ENCODE data around the gene EFL1.

The EFL1 gene

DNA sequence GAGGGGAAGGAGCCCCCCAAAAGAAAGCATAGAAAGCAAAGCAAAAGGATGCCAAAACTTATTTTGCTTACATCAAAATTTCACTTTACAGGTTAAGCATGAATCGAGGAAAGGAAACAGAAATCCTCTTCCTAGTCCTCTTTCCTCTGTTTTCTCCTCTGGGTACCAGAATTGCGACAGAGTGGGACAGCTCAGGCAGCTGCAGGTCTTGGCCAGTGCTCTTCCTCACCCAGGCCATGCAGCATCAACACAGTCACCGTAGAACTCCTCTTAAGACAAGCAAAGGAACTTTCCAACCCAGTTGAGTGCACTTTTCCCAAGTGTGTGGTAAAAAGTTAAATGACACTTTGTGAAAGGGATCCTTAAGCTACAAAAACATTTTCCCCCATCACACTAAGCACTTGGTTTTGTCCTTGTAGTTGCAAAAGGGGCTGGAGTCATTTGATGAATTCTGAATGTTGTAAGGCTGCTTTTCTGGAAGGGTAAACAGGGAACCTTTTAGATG is 170.8 kb downstream of the EFL1 start:
- no peaks in the 10 kb centered on the region for H3K4me1 ChIP-seq (ENCODE audit: control insufficient read depth, low read depth, low read length)
- no peak overlapping the region for H3K27ac ChIP-seq (ENCODE audit: low read length)
- no peaks in the 10 kb centered on the region for H3K36me3 ChIP-seq (ENCODE audit: control insufficient read depth, low read depth, low read length)
- no peak overlapping the region for H3K4me3 ChIP-seq (ENCODE audit: low read length)
- no peaks in the 10 kb centered on the region for H3K9me3 ChIP-seq (ENCODE audit: control insufficient read depth, low read depth, low read length)
- no peaks in the 10 kb centered on the region for H3K27me3 ChIP-seq (ENCODE audit: control insufficient read depth, insufficient read depth, low read length)
- no peak overlapping the region for H3K9ac ChIP-seq (ENCODE audit: low read length)

DNA sequence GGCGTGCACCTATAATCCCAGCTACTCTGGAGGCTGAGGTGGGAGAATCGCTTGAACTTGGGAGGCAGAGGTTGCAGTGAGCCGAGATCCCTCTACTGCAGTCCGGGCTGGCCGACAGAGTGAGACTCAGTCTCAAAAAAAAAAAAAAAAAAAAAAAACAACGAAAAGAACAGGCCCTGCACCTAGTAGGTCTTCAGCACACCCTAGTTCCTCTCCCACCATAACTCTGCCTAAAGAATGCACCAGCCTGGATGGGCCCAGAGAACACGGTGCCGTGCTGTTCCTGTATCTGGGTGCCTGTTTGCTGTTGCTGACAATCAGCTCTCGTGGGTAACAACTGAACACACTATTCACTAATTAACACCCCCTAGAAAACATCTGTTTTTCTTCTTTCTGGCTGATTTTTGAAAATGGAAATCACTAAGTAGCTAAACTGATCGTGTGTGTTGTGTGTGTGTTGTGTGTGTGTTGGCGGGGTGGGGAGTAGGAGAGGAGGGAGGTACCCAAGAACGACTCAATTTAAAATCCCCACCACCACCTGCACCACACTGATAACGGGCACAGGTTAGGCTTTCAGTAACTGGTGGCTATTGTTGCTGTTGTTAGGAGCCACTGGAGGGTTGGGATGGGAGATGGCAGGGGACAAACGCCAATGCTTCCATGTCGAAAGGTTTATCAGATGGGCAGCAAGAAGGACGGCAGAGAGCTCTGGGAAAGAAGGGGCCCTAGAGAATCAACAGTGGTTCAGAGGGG is 176.1 kb downstream of the EFL1 start:
- no peaks in the 10 kb centered on the region for H3K36me3 ChIP-seq (ENCODE audit: control insufficient read depth, low read depth, low read length)
- no peaks in the 10 kb centered on the region for H3K27me3 ChIP-seq (ENCODE audit: control insufficient read depth, insufficient read depth, low read length)
- H3K4me3 ChIP-seq (ENCODE audit: low read length): no peak overlapping the region
- H3K27ac ChIP-seq (ENCODE audit: low read length): no peak overlapping the region
- H3K4me1 ChIP-seq (ENCODE audit: control insufficient read depth, low read depth, low read length): no peaks in the 10 kb centered on the region
- H3K9ac ChIP-seq (ENCODE audit: low read length): no peak overlapping the region
- no peaks in the 10 kb centered on the region for H3K9me3 ChIP-seq (ENCODE audit: control insufficient read depth, low read depth, low read length)

DNA sequence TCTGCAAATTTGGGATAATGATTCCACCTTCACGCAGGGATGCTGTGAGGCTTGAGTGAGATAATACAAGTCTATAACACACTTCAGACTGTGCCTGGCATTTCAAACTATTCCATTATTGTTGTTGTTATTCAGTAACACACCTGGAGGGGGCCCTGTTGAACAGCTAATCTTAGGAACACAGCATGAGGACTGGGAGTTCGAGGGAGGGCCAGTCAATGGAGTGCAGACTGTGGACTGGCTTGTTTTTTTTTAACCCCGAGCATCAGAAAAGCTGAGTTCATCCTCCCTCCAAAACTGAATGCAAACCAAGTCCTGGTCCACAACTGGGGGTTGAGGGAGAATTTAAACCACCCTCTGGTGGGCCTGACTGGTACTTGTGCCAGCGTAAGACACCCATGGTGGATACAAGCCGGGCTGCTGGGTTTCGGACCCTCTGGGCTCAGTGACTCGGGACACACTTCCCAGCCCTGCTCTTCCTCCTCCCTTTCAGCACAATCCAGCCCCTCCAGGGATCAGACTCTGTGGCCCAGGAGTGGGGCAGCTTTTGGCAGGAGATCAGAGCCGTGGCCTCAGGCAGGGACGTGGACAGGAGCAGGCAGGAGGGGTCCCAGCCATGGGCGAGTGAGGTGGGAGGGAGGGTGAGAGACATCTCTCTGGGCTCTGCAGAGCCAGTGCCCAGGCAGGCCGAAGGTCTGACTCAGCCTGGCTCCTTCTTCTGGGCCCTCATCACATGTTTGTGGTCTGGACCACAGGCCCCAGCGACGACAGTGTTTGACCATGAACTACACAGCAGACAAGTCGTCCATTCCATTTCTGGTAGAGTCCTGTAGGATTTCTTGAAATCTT is 180.4 kb downstream of the EFL1 start:
- no peaks in the 10 kb centered on the region for H3K36me3 ChIP-seq (ENCODE audit: control insufficient read depth, low read depth, low read length)
- no peak overlapping the region for H3K9ac ChIP-seq (ENCODE audit: low read length)

DNA sequence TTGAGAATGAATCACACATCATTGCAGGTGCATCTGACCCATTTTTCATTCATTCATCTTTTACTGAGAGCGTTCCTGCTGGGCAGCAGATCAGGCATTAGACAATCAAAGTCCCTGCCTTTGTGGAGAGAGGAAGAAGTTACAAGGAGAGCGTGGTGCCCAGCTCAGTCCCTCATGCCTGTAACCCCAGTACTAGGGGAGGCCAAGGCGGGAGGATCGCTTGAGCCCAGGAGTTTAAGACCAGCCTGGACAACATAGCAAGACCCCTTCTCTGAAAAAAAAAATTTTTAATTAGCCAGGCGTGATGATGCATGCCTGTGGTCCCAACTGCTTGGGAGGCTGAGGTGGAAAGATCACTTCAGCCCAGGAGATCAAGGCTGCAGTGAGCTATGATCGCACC is 181.8 kb downstream of the EFL1 start:
- no peak overlapping the region for H3K9ac ChIP-seq (ENCODE audit: low read length)
- no peaks in the 10 kb centered on the region for H3K27me3 ChIP-seq (ENCODE audit: control insufficient read depth, insufficient read depth, low read length)
- H3K27ac ChIP-seq (ENCODE audit: low read length): no peak overlapping the region
- no peaks in the 10 kb centered on the region for H3K4me1 ChIP-seq (ENCODE audit: control insufficient read depth, low read depth, low read length)
- no peaks in the 10 kb centered on the region for H3K9me3 ChIP-seq (ENCODE audit: control insufficient read depth, low read depth, low read length)
- no peaks in the 10 kb centered on the region for H3K36me3 ChIP-seq (ENCODE audit: control insufficient read depth, low read depth, low read length)
- no peak overlapping the region for H3K4me3 ChIP-seq (ENCODE audit: low read length)

More for the DNA sequence above, 180.4 kb downstream of the EFL1 start:
- Histone ChIP-seq H3K27me3 (ENCODE audit: control insufficient read depth, insufficient read depth, low read length) (no peaks in the 10 kb centered on the region), H3K27ac (ENCODE audit: low read length) (no peak overlapping the region), H3K4me3 (ENCODE audit: low read length) (no peak overlapping the region), H3K4me1 (ENCODE audit: control insufficient read depth, low read depth, low read length) (no peaks in the 10 kb centered on the region), H3K9me3 (ENCODE audit: control insufficient read depth, low read depth, low read length) (no peaks in the 10 kb centered on the region)
